22Rv1 (cell line): ENCODE results near the gene ADAMTS1.

Experiments
- H3K27ac ChIP-seq: fragments of 450-650 bp; 2 replicates; pipeline ENCODE4 v1.5.1; 2017
- CTCF ChIP-seq: fragments of 450-650 bp; IDR thresholded peaks from 2 replicates; pipeline ENCODE4 v1.5.1; 2017; ENCODE audit warnings: mild to moderate bottlenecking
- ZFX ChIP-seq: fragments of 450-650 bp; IDR thresholded peaks from 2 replicates; pipeline ENCODE4 v1.6.1; 2017; ENCODE audit warnings: antibody characterized with exemption, borderline replicate concordance

Gene ADAMTS1

DNA sequence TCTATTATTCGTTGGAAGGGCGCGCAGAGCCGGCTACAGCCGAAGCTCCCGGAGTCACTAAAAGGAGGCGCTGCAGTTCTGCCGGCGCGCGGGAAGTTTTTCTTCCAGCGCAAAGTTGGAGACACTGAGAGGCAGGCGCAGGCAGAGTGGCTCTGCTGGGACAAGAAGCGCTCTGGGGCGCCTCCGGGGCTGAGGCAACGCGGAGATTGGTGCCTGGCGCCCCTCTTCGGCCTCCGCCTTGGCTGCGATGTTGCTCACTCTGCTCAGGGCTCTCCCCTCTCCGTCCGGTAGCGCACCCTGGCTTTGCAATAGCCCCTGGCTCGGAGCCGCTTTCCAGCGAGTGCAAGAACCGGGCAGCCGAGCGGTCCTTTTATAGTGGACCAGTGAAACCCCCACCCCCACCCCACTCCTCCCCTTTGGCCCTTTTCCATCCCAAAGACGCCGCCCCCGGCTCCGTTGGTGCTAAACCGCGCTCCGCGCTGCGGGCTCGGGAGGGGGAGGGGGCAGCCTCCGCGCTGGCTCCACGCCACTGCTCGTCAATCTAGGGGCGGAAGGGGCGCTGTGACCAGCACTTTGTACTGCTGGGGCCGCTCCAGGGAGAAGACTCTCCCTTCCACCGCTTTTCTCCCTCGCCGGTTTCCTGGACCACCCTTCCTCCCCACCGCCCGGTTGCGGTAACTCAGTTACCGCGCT lies at the start of gene ADAMTS1:
Gene ADAMTS1, minus strand, starts transcription at position 344 of the 693 bp plus-strand sequence. CDS start 455 bp downstream, outside the sequence.
- peak within 1 kb of the TSS; percentile 92 for H3K27ac ChIP-seq
- no peak for TF ChIP-seq CTCF
- TF ChIP-seq ZFX, result no peak

DNA sequence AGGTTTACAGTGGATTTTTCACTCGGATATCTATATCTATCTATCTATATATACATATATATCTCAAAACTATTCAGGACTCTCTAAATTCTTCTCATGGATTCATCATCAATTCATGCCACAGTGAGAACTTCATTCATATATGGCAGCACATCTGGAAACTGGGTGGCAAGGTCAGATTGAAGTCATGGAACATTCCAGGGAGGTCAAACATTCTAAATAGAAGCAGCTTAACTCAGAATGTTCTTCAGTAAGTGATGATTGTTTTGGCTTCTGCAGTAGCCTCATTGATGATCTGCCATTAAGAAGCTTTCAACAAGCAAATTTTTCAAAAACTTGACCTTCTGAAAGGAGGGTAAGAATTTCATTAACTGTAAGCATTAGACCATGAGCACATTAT lies 46.9 kb upstream of the ADAMTS1 start:
- H3K27ac ChIP-seq, result no peak overlapping the region
- TF ChIP-seq CTCF (no peak), ZFX (no peak)

GRCh38 chr21:26888931-26889330 lies 43.7 kb upstream of the ADAMTS1 start:
- no peak overlapping the region for H3K27ac ChIP-seq
- TF ChIP-seq CTCF (no peak), ZFX (no peak)

DNA sequence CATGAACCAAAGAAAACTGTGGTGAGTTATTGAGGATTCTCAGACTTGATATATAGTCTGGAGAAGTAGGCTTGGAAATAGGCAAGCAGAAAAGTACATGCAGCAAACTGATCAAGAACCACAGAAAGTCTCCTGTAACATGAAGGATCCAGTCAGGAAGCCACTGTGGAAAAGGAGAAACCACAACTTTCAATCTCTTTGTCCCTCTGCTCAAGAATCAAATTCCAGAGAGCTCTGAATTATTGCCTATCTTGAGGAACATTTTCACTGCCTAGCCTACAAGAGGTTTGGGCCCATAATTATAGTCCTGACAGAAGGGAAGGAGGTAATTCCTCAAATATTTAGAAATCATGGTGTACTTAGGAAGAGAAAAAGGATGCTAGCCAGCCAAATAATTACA lies 43.0 kb upstream of the ADAMTS1 start:
- TF ChIP-seq ZFX (no peak), CTCF (no peak)
- H3K27ac ChIP-seq, result no peak overlapping the region

DNA sequence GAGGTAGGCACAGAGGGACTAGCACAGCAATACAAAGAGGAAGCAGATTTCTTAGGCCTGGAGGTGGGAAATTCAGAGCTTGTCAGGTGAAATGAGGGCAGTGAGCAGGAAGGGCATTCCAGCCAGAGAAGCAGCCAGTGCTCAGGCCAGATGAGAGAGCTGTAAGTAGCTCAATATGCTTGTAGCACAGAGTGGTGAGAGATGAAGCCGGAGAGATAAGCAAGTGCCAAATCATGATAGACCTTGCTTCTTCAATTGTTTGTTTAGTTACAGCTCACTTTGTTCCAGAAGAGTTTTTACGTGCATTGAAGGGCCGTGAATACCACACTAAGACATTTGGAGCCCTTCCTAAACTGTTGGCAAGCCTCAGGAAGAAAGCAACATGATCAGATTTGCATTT lies 42.0 kb upstream of the ADAMTS1 start:
- TF ChIP-seq CTCF (no peak), ZFX (no peak)
- H3K27ac ChIP-seq, result peak overlapping the region; percentile 28; the same call in 1 of the 2 replicates

- TF ChIP-seq CTCF, result no peak
- TF ChIP-seq ZFX, result no peak
- no peak overlapping the region for H3K27ac ChIP-seq
Measured at GRCh38 chr21:26884436-26884835, 39.2 kb upstream of the ADAMTS1 start.

DNA sequence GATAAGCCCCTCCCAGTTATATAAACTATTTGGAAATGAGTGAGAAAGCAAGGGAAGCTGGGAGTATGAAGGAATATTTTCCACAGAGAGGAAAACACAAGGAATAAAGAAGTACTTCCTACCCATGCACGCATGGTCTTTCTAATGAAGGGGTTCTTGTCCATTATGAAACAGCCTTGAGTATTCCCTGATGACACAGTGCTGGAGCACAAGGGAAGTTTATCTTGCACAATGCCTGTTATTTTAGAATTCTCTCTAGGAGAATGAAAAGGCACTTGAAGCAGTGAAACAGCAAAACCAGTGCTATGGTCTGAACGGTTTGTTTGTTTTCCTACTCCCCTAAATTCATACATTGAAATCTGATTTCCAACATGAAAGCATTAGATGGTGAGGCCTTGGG lies 38.6 kb upstream of the ADAMTS1 start:
- H3K27ac ChIP-seq, result no peak overlapping the region
- no peak for TF ChIP-seq ZFX
- no peak for TF ChIP-seq CTCF
